Endothelial cell of umbilical vein (primary cell): ENCODE data around the gene DZIP1. TPM values are rescaled to one million over a fixed set of nuclear protein-coding genes. Genes with fewer than 3 reads are reported as not detected.

ENCODE experiments used
- BruUV-seq: library from RNA; stranded (reverse); fragments of 400-500 nt; replicated peaks from 2 replicates; lab custom pipeline; 2021; lab: Mats Ljungman, UMichigan
- CTCF ChIA-PET: fragments of 300-600, 350-600 bp; sonication (Branson Sonifier 250); formaldehyde crosslinking; loops from one replicate; lab custom pipeline; 2021; ENCODE audit warnings: antibody characterized with exemption, inconsistent platforms; lab: Charles Lee
- POLR2A ChIA-PET: fragments of 300-600, 350-600 bp; sonication (Branson Sonifier 250); formaldehyde crosslinking; loops from one replicate; lab custom pipeline; 2021; ENCODE audit warnings: antibody characterized with exemption, inconsistent platforms; lab: Charles Lee
- DNase-seq: peaks from one replicate; pipeline ENCODE4 v3.0.0-alpha.2; 2011; ENCODE audit warnings: low read depth, low spot score
- FAIRE-seq: peaks from 2 replicates; lab custom pipeline; 2011; peaks lifted over from hg19 to GRCh38; lab: Jason Lieb, UNC
- H2AFZ ChIP-seq: 2 replicates; pipeline ENCODE4 v1.6.0; 2012; ENCODE audit warnings: low read depth, low read length, control low read depth, inconsistent platforms
- H3K27ac ChIP-seq: 2 replicates; pipeline ENCODE4 v1.5.1; 2011; ENCODE audit warnings: low read depth, mild to moderate bottlenecking, control low read depth, low read length, moderate library complexity; ENCODE audit not compliant: insufficient read depth
- H3K27me3 ChIP-seq, 2 experiments: 2 replicates each; pipeline versions ENCODE4 v1.6.0 to v1.6.1; 2011; ENCODE audit warnings: low read length in 2 of 2, mixed read lengths in 1 of 2; ENCODE audit not compliant: control insufficient read depth in 2 of 2, insufficient read depth in 2 of 2
- H3K36me3 ChIP-seq, 2 experiments: 2 replicates in 1 of 2; 3 replicates in 1 of 2; pipeline ENCODE4 v1.5.1; 2011; ENCODE audit warnings: low read length in 2 of 2, mild to moderate bottlenecking in 1 of 2, moderate library complexity in 1 of 2; ENCODE audit not compliant: control insufficient read depth in 2 of 2, insufficient read depth in 2 of 2; ENCODE audit errors: extremely low read depth in 1 of 2
- H3K4me1 ChIP-seq: 3 replicates; pipeline ENCODE4 v1.5.1; 2011; ENCODE audit warnings: mild to moderate bottlenecking, low read length; ENCODE audit not compliant: control insufficient read depth, insufficient read depth; ENCODE audit errors: extremely low read depth
- H3K4me2 ChIP-seq: 2 replicates; pipeline ENCODE4 v1.6.1; 2011; ENCODE audit warnings: low read length, control low read depth, mixed read lengths; ENCODE audit not compliant: insufficient read depth
- H3K4me3 ChIP-seq, 3 experiments: fragments of 200-600 bp in 1 of 3; sonication (generic), shearing (Covaris generic) in 1 of 3; replicated peaks in 1 of 3; 2 replicates each; pipeline ENCODE4 v1.5.1; 2011 to 2016; ENCODE audit warnings: control low read depth in 3 of 3, low read length in 3 of 3, mild to moderate bottlenecking in 2 of 3, inconsistent platforms in 1 of 3, low read depth in 1 of 3, moderate library complexity in 1 of 3; ENCODE audit not compliant: insufficient read depth in 1 of 3
- H3K79me2 ChIP-seq: 2 replicates; pipeline ENCODE4 v1.6.0; 2012; ENCODE audit warnings: low read length, inconsistent platforms; ENCODE audit not compliant: control insufficient read depth, insufficient read depth
- H3K9ac ChIP-seq: replicated peaks from 2 replicates; pipeline ENCODE3; 2011; ENCODE audit warnings: low read length, control low read depth; ENCODE audit not compliant: insufficient read depth; ENCODE audit errors: extremely low read depth
- H3K9me1 ChIP-seq: replicated peaks from 3 replicates; pipeline ENCODE4 v1.6.0; 2011; ENCODE audit warnings: mild to moderate bottlenecking, low read length; ENCODE audit not compliant: control insufficient read depth, insufficient read depth; ENCODE audit errors: extremely low read depth
- H3K9me3 ChIP-seq: replicated peaks from 2 replicates; pipeline ENCODE4 v1.5.1; 2012; ENCODE audit warnings: low read length, inconsistent platforms; ENCODE audit not compliant: control insufficient read depth, insufficient read depth
- H4K20me1 ChIP-seq: replicated peaks from 2 replicates; pipeline ENCODE3; 2011; ENCODE audit warnings: mild to moderate bottlenecking, low read length; ENCODE audit not compliant: control insufficient read depth, insufficient read depth; ENCODE audit errors: extremely low read depth
- JUN ChIP-seq: IDR thresholded peaks from 2 replicates; pipeline ENCODE4 v1.6.1; 2011; ENCODE audit warnings: borderline replicate concordance, low read depth; ENCODE audit not compliant: insufficient read length, insufficient read depth
- POLR2AphosphoS5 ChIP-seq: IDR thresholded peaks from 2 replicates; pipeline ENCODE4 v1.6.1; 2012; ENCODE audit warnings: low read depth, mild to moderate bottlenecking, control low read depth, low read length, moderate library complexity; ENCODE audit not compliant: insufficient read depth
- dilution Hi-C: fragments of 300-500 bp; cut with MboI; formaldehyde crosslinking; loops from one replicate; pipeline ENCODE4 v1.15.0; 2019; ENCODE audit warnings: low sequenced_read_pairs; ENCODE audit not compliant: extremely low pct_ligation_motif_present
- intact Hi-C: fragments of 100-400 bp; cut with micrococcal nuclease; formaldehyde crosslinking; loops from one replicate; pipeline ENCODE4 v1.10.0; 2022
- polyA plus RNA-seq, 4 experiments: library from polyadenylated mRNA; depleted of rRNA in 3 of 4; stranded (reverse) in 3 of 4; unstranded in 1 of 4; fragments of >200 nt; gene quantifications; 2 replicates each; pipeline versions ENCODE4 v1.2.1 to v1.2.3, GENCODE V29; 2011 to 2012; ENCODE audit warnings: missing spikeins in 1 of 4
- total RNA-seq: library from RNA; stranded (reverse); gene quantifications from 2 replicates; pipeline ENCODE4 v1.2.3, GENCODE V29; 2021
- TF ChIP-seq, protein P1 (sequence below), 2 donors: IDR thresholded peaks; 1 replicate in 1 of 2; 2 replicates in 1 of 2; pipeline ENCODE4 v1.5.1; 2011; ENCODE audit warnings: low read length in 2 of 2, mild to moderate bottlenecking in 2 of 2, moderate library complexity in 2 of 2, control low read depth in 1 of 2, inconsistent platforms in 1 of 2, low read depth in 1 of 2; ENCODE audit not compliant: insufficient read depth in 1 of 2; ENCODE audit errors: extremely low read depth in 1 of 2

Gene DZIP1
- total and polyA plus RNA-seq, 2 donors (not counting 3 experiments of a cell fraction or from before 2014, with no cell fraction given) = 8.6 to 32.1 TPM

DNA sequence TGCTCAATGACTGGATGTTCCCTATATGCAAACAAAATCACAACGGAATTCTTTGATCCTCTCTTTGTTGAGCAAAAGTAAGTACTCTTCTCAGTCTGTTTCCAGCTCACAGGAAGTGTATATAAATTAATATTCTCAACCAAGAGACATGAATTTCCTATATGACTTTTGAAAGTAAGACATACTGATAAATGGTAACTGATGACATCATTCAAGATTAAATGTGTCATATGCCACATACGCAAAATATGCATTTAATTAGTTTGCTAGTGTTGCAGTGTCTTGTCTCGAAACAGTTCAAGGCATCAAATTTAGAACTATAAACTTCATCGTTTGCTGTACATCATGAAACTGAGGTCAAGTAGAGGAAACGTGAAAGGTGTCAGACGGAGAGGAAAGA is 84.1 kb downstream of the DZIP1 start:
- H3K27ac ChIP-seq = no peak overlapping the region
- ChIA-PET CTCF (no interaction called here), POLR2A (no interaction called here)
- H4K20me1 ChIP-seq = no peaks in the 10 kb centered on the region
- intact Hi-C loops (no loop called here), dilution Hi-C loops (no loop called here)
- H3K9me1 ChIP-seq = no peaks in the 10 kb centered on the region
- no peaks in the 10 kb centered on the region for H3K79me2 ChIP-seq
- peaks cover 7 to 8% of the 10 kb centered on the region in 2 experiments for H3K27me3 ChIP-seq
- H3K4me2 ChIP-seq = no peak overlapping the region
- H3K36me3 ChIP-seq = no peaks in the 10 kb centered on the region
- H3K4me3 ChIP-seq = no peak overlapping the region
- no peak overlapping the region for H2AFZ ChIP-seq
- TF ChIP-seq POLR2AphosphoS5 (no peak), JUN (peak; percentile 24)
- H3K9me3 ChIP-seq = no peaks in the 10 kb centered on the region
- no TSS peak for BruUV-seq
- FAIRE-seq (no peak), DNase-seq (no peak)
- peaks cover 10% of the 10 kb centered on the region for H3K4me1 ChIP-seq
- H3K9ac ChIP-seq = no peak overlapping the region

GRCh38 chr13:95559100-95559499 is 85.4 kb downstream of the DZIP1 start:
- Histone ChIP-seq H3K27me3 (peaks cover 7 to 8% of the 10 kb centered on the region in 2 experiments), H4K20me1 (no peaks in the 10 kb centered on the region), H3K36me3 (no peaks in the 10 kb centered on the region), H3K9ac (no peak overlapping the region), H3K79me2 (no peaks in the 10 kb centered on the region), H3K9me3 (no peaks in the 10 kb centered on the region), H3K4me2 (no peak overlapping the region), H3K4me1 (no peaks in the 10 kb centered on the region), H2AFZ (no peak overlapping the region), H3K9me1 (no peaks in the 10 kb centered on the region), H3K27ac (no peak overlapping the region), H3K4me3 (no peak overlapping the region)
- ChIA-PET POLR2A (no interaction called here), CTCF (no interaction called here)
- TF ChIP-seq JUN = no peak
- TF ChIP-seq, protein P1, sequence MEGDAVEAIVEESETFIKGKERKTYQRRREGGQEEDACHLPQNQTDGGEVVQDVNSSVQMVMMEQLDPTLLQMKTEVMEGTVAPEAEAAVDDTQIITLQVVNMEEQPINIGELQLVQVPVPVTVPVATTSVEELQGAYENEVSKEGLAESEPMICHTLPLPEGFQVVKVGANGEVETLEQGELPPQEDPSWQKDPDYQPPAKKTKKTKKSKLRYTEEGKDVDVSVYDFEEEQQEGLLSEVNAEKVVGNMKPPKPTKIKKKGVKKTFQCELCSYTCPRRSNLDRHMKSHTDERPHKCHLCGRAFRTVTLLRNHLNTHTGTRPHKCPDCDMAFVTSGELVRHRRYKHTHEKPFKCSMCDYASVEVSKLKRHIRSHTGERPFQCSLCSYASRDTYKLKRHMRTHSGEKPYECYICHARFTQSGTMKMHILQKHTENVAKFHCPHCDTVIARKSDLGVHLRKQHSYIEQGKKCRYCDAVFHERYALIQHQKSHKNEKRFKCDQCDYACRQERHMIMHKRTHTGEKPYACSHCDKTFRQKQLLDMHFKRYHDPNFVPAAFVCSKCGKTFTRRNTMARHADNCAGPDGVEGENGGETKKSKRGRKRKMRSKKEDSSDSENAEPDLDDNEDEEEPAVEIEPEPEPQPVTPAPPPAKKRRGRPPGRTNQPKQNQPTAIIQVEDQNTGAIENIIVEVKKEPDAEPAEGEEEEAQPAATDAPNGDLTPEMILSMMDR (IDR thresholded peaks at IDR 0.05; ENCODE audit: extremely low read depth in 1 of 2, insufficient read depth in 1 of 2, low read depth in 1 of 2, low read length in 2 of 2) = no peak
- TF ChIP-seq POLR2AphosphoS5 = no peak
- FAIRE-seq (no peak), DNase-seq (no peak)
- BruUV-seq = no TSS peak
- intact Hi-C loops = no loop called here
- dilution Hi-C loops = no loop called here
